ENCODE measurements around the gene LRRC66.

LRRC66 gene

DNA sequence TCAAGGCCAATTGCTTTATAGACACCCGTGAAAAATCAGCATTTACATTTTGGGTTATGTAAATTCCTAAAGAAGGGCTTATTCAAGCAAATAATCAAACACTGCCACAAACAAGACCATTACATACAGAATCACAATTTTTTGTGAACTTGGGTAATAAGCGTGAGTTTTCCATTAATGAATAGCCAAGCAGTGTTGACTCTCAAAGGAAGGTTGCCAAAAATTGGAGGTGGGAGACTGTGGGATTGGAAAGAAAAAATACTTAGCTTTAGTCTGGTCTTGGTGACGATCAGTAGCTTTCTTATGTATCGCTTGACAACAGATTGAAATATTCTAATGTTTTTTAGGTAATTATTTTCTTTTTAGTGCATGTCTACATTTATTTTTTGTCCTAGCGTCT lies 20.9 kb downstream of the LRRC66 start:
- no peak overlapping the region for H3K4me3 ChIP-seq (ENCODE audit: low read depth, low read length)
- TF ChIP-seq, protein P1, sequence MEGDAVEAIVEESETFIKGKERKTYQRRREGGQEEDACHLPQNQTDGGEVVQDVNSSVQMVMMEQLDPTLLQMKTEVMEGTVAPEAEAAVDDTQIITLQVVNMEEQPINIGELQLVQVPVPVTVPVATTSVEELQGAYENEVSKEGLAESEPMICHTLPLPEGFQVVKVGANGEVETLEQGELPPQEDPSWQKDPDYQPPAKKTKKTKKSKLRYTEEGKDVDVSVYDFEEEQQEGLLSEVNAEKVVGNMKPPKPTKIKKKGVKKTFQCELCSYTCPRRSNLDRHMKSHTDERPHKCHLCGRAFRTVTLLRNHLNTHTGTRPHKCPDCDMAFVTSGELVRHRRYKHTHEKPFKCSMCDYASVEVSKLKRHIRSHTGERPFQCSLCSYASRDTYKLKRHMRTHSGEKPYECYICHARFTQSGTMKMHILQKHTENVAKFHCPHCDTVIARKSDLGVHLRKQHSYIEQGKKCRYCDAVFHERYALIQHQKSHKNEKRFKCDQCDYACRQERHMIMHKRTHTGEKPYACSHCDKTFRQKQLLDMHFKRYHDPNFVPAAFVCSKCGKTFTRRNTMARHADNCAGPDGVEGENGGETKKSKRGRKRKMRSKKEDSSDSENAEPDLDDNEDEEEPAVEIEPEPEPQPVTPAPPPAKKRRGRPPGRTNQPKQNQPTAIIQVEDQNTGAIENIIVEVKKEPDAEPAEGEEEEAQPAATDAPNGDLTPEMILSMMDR (IDR thresholded peaks at IDR 0.05; ENCODE audit: control insufficient read depth, extremely low read depth, insufficient read depth), result no peak
- no peak for DNase-seq (ENCODE audit: low read depth)

DNA sequence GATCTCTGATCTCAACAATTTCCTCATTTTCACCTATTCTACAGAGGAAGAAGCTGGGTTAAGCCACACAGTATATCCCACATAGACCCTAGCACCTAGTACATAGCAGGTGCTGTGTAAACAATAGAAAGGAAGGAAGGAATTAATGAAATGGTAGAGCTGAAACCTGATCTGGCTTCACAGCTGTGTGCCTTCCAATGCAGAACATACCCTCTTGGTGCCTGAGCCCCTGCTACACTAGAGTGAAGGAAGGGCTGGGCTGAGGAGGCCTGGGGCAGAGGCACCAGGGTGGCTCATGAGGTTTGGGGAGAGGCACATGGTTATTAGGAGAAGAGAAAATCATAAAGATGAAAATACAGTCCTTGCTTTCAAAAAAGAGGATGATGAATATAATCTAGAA lies 21.3 kb downstream of the LRRC66 start:
- DNase-seq (ENCODE audit: low read depth), result no peak
- TF ChIP-seq, protein P1 (IDR thresholded peaks at IDR 0.05; ENCODE audit: control insufficient read depth, extremely low read depth, insufficient read depth), result no peak
- H3K4me3 ChIP-seq (ENCODE audit: low read depth, low read length), result no peak overlapping the region

DNA sequence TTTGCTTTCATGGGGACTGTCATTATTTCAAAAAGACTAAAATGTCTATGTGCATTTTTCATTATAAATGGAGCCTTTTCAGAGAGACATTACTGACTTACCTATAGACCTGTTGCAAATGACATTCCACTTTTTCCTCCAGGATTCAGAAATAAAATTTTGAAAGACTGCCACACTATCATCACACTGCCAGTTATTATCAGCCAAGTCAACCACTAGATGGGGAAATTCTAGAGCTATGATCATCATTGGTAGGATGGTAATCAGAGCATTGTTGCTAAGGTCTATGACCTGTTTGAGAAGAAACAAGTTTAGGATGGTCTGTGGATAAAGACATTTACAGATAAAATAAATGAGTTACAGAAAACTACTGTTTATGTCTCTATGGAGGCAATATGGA lies 22.5 kb downstream of the LRRC66 start:
- no peak for DNase-seq (ENCODE audit: low read depth)
- TF ChIP-seq, protein P1 (IDR thresholded peaks at IDR 0.05; ENCODE audit: control insufficient read depth, extremely low read depth, insufficient read depth), result no peak

DNA sequence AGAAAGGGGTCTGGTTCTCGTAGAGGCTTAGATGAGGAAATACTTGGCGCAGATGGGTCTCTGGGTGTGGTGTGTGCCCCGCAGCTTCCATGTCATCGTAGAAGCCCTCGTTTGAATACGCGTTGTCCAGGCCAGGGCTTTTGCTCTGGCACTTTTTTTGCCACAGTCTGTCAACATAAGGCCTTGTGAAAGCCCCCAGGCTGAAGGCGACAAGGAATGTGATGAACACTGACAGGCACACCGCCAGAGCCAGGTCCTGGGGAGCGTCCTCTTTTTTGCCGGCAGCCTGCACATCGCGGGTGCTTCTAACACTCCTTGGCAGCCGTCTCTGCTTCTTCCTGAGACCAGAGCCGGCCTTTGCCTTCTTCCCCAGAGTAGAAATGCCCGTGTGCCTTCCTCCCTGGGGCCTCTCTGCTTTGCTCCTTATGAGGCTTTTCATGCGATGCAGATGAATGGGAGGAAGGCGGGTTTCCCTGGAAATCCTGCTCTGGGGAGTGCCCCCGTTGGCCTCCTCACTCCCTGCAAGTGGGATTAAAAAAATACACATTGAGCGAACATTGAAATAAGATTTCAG lies 24.4 kb downstream of the LRRC66 start:
- no peak for DNase-seq (ENCODE audit: low read depth)
- TF ChIP-seq, protein P1 (IDR thresholded peaks at IDR 0.05; ENCODE audit: control insufficient read depth, extremely low read depth, insufficient read depth), result no peak

More for the DNA sequence above, 22.5 kb downstream of the LRRC66 start:
- H3K4me3 ChIP-seq (ENCODE audit: low read depth, low read length), result no peak overlapping the region

DNA sequence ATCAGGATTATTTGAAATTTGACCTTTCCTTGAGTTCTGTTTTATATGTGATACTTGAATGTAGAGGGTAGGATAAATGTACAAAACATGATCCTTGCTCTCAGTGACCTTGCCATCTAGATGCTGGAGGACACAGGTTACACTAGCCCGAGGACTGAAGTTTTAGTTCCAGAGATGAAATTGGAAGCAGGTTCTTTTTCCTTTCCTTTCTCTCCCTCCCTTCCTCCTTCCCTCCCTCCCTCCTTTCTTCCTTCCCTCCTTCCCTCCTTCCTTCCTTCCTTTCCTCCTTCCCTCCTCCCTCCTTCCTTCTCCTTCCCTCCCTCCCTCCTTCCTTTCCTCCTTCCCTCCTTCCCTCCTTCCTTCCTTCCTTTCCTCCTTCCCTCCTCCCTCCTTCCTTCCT lies 54.3 kb downstream of the LRRC66 start:
- no peak overlapping the region for H3K4me3 ChIP-seq (ENCODE audit: low read depth, low read length)
- TF ChIP-seq, protein P1 (IDR thresholded peaks at IDR 0.05; ENCODE audit: control insufficient read depth, extremely low read depth, insufficient read depth), result no peak
- DNase-seq (ENCODE audit: low read depth), result no peak

More for the DNA sequence above, 24.4 kb downstream of the LRRC66 start:
- no peak overlapping the region for H3K4me3 ChIP-seq (ENCODE audit: low read depth, low read length)

DNA sequence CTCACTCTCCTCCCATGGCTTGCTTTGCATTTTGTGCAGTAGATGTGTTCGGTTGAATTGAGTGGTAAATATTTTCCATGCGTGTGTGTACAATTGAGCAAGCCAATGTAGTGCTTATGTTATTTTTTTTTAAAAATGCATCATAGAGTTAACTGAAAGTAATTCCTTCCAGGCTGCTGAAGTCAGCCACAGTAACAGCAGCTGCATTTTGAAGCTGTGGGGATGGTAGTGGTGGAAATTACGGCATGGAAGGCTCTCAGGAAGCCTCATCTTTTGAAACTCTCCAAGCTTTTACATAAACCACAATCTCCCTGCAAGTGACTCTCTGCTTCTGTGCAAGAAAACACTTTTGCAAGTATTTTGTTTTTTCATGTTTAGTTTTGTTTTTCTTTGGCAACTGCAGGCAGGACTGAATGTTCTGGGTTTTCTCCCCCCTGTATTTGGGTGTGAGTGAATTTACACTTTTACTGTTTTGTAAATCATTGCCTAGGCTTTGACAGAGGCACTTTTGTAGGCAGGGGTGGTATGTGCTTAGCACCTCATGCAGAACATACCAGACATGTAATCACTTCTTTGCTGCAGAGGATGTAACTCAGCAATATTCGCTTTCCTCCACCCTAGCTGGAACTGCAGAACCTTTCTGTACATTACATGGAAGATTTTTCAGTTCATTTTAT lies 56.2 kb downstream of the LRRC66 start:
- no peak overlapping the region for H3K4me3 ChIP-seq (ENCODE audit: low read depth, low read length)
- no peak for DNase-seq (ENCODE audit: low read depth)
- TF ChIP-seq, protein P1 (IDR thresholded peaks at IDR 0.05; ENCODE audit: control insufficient read depth, extremely low read depth, insufficient read depth), result no peak

DNA sequence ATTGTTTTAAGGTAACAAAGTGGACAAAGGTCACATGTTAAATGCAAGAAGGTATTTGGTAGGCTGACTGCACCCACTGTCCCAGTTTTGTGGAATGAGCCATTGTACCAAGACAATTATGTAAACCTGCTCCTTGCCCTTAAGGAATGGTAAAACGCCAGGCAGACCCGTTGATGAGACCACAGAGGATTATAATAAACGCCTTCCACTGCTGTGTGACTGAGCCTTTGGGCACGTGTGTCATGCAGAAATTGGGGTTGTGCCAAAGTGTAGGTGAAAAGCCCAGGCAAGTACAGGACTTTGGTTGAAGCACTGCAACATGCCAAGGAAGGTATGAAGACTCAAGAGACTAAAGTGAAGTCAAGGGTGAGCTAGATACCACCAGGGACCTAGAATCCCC lies 59.7 kb downstream of the LRRC66 start:
- TF ChIP-seq, protein P1 (IDR thresholded peaks at IDR 0.05; ENCODE audit: control insufficient read depth, extremely low read depth, insufficient read depth), result no peak
- no peak for DNase-seq (ENCODE audit: low read depth)
- no peak overlapping the region for H3K4me3 ChIP-seq (ENCODE audit: low read depth, low read length)

Data from LNCaP clone FGC (cell line).